ENCODE data around the gene TMEM87B. TPM values are rescaled to one million over a fixed set of nuclear protein-coding genes. Genes with fewer than 3 reads are reported as not detected.

The TMEM87B gene
- total RNA-seq, 1 donor: 33.7 TPM

- peaks cover 19% of the 10 kb centered on the region for H3K4me1 ChIP-seq (ENCODE audit: insufficient read depth, low read length)
- no peak overlapping the region for H3K4me3 ChIP-seq (ENCODE audit: insufficient read depth, low read length)
- no peaks in the 10 kb centered on the region for H4K20me1 ChIP-seq (ENCODE audit: insufficient read depth, low read length)
- no peak overlapping the region for H3K27ac ChIP-seq (ENCODE audit: low read depth, low read length)
- TF ChIP-seq, protein P1, sequence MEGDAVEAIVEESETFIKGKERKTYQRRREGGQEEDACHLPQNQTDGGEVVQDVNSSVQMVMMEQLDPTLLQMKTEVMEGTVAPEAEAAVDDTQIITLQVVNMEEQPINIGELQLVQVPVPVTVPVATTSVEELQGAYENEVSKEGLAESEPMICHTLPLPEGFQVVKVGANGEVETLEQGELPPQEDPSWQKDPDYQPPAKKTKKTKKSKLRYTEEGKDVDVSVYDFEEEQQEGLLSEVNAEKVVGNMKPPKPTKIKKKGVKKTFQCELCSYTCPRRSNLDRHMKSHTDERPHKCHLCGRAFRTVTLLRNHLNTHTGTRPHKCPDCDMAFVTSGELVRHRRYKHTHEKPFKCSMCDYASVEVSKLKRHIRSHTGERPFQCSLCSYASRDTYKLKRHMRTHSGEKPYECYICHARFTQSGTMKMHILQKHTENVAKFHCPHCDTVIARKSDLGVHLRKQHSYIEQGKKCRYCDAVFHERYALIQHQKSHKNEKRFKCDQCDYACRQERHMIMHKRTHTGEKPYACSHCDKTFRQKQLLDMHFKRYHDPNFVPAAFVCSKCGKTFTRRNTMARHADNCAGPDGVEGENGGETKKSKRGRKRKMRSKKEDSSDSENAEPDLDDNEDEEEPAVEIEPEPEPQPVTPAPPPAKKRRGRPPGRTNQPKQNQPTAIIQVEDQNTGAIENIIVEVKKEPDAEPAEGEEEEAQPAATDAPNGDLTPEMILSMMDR (IDR thresholded peaks at IDR 0.05; ENCODE audit: extremely low read depth, low read depth, low read length): no peak
- H3K27me3 ChIP-seq (ENCODE audit: insufficient read depth, low read length): no peaks in the 10 kb centered on the region
- H3K9me3 ChIP-seq (ENCODE audit: low read depth, low read length): no peaks in the 10 kb centered on the region
- no peaks in the 10 kb centered on the region for H3K79me2 ChIP-seq (ENCODE audit: insufficient read depth, low read length)
- no peaks in the 10 kb centered on the region for H3K36me3 ChIP-seq (ENCODE audit: insufficient read depth, low read length)
- no peak overlapping the region for H2AFZ ChIP-seq (ENCODE audit: low read length)
- no peak overlapping the region for H3K4me2 ChIP-seq (ENCODE audit: insufficient read depth, low read length)
- DNase-seq (ENCODE audit: insufficient read length, low spot score, missing footprints): peak; percentile 78
Measured at GRCh38 chr2:112160283-112161250, 105.5 kb downstream of the TMEM87B start.

- Histone ChIP-seq H3K27ac (ENCODE audit: low read depth, low read length) (no peak overlapping the region), H3K27me3 (ENCODE audit: insufficient read depth, low read length) (no peaks in the 10 kb centered on the region), H3K79me2 (ENCODE audit: insufficient read depth, low read length) (no peaks in the 10 kb centered on the region), H3K4me3 (ENCODE audit: insufficient read depth, low read length) (no peak overlapping the region), H4K20me1 (ENCODE audit: insufficient read depth, low read length) (no peaks in the 10 kb centered on the region), H2AFZ (ENCODE audit: low read length) (no peak overlapping the region), H3K4me1 (ENCODE audit: insufficient read depth, low read length) (peaks cover 9% of the 10 kb centered on the region), H3K4me2 (ENCODE audit: insufficient read depth, low read length) (no peak overlapping the region), H3K9me3 (ENCODE audit: low read depth, low read length) (no peaks in the 10 kb centered on the region), H3K36me3 (ENCODE audit: insufficient read depth, low read length) (no peaks in the 10 kb centered on the region)
- TF ChIP-seq, protein P1 (IDR thresholded peaks at IDR 0.05; ENCODE audit: extremely low read depth, low read depth, low read length): no peak
- DNase-seq (ENCODE audit: insufficient read length, low spot score, missing footprints): peak; percentile 76
Measured at GRCh38 chr2:112161431-112162145, 106.5 kb downstream of the TMEM87B start.

DNA sequence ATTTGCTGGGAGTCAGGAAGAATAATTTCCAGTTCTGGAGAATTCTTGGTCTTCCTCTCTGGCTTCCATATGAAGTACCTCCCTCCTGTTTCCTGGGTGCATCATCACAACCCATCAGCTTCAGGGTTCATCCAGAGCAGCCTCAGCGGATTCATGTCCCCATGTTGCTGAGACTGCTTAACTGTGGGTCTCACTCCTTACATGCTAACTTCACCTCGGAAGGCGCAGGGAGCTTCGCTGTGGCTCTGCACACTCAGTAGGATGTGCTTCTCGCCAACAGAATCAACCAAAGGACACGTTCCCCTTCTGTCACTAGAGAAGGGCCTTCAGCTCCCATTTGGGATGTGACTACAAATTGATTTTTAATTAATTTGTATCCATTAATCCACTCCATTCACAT is 107.3 kb downstream of the TMEM87B start:
- Histone ChIP-seq H3K4me3 (ENCODE audit: insufficient read depth, low read length) (no peak overlapping the region), H3K9me3 (ENCODE audit: low read depth, low read length) (no peaks in the 10 kb centered on the region), H3K79me2 (ENCODE audit: insufficient read depth, low read length) (no peaks in the 10 kb centered on the region), H3K27ac (ENCODE audit: low read depth, low read length) (no peak overlapping the region), H3K4me2 (ENCODE audit: insufficient read depth, low read length) (no peak overlapping the region), H3K4me1 (ENCODE audit: insufficient read depth, low read length) (peaks cover 4% of the 10 kb centered on the region), H3K36me3 (ENCODE audit: insufficient read depth, low read length) (no peaks in the 10 kb centered on the region), H4K20me1 (ENCODE audit: insufficient read depth, low read length) (no peaks in the 10 kb centered on the region), H2AFZ (ENCODE audit: low read length) (no peak overlapping the region), H3K27me3 (ENCODE audit: insufficient read depth, low read length) (no peaks in the 10 kb centered on the region)
- no peak for DNase-seq (ENCODE audit: insufficient read length, low spot score, missing footprints)
- TF ChIP-seq, protein P1 (IDR thresholded peaks at IDR 0.05; ENCODE audit: extremely low read depth, low read depth, low read length): no peak

GRCh38 chr2:112162956-112163355 is 107.9 kb downstream of the TMEM87B start:
- Histone ChIP-seq H3K9me3 (ENCODE audit: low read depth, low read length) (no peaks in the 10 kb centered on the region), H3K4me2 (ENCODE audit: insufficient read depth, low read length) (no peak overlapping the region), H3K79me2 (ENCODE audit: insufficient read depth, low read length) (no peaks in the 10 kb centered on the region), H2AFZ (ENCODE audit: low read length) (no peak overlapping the region), H3K4me1 (ENCODE audit: insufficient read depth, low read length) (no peaks in the 10 kb centered on the region), H4K20me1 (ENCODE audit: insufficient read depth, low read length) (no peaks in the 10 kb centered on the region), H3K36me3 (ENCODE audit: insufficient read depth, low read length) (no peaks in the 10 kb centered on the region), H3K4me3 (ENCODE audit: insufficient read depth, low read length) (no peak overlapping the region), H3K27ac (ENCODE audit: low read depth, low read length) (no peak overlapping the region), H3K27me3 (ENCODE audit: insufficient read depth, low read length) (no peaks in the 10 kb centered on the region)
- DNase-seq (ENCODE audit: insufficient read length, low spot score, missing footprints): no peak
- TF ChIP-seq, protein P1 (IDR thresholded peaks at IDR 0.05; ENCODE audit: extremely low read depth, low read depth, low read length): no peak
